Uterus (tissue), 2 donors: ENCODE data around the gene HSDL2.

ENCODE experiments used
- CTCF ChIP-seq, 4 experiments: fragments of 200-600 bp in 2 of 4; fragments of 450-650 bp in 2 of 4; sonication (generic) in 2 of 4; IDR thresholded peaks; one replicate each; pipeline ENCODE4 v1.5.1; 2016 to 2019; ENCODE audit warnings: antibody characterized with exemption in 4 of 4, mild to moderate bottlenecking in 2 of 4, moderate library complexity in 1 of 4
- POLR2A ChIP-seq, 2 donors: fragments of 450-650 bp; IDR thresholded peaks; one replicate each; pipeline ENCODE4 v1.6.1; 2016; ENCODE audit warnings: antibody characterized with exemption in 2 of 2, mild to moderate bottlenecking in 1 of 2, moderate library complexity in 1 of 2

GRCh38 chr9:112334432-112334841 lies 45.5 kb upstream of the HSDL2 start:
- TF ChIP-seq POLR2A (IDR thresholded peaks at IDR 0.05) (no peak), CTCF (IDR thresholded peaks at IDR 0.05) (no peak)
